HG02623 (cell line): ENCODE results near the gene LTBP3.
"Not testable (repeated sequence)": the region's sequence is repeated elsewhere in the genome, so short reads cannot be mapped to it uniquely, and the experiment has no call there.

Experiments
- ATAC-seq: cut with Tn5 transposase; IDR thresholded peaks from one replicate; pipeline ENCODE4 v1.9.1; 2021; ENCODE audit warnings: moderate library complexity; ENCODE audit not compliant: unreplicated experiment

LTBP3 gene

GRCh38 chr11:65538232-65538914, 19.8 kb downstream of the LTBP3 start:
- no peak for ATAC-seq

DNA sequence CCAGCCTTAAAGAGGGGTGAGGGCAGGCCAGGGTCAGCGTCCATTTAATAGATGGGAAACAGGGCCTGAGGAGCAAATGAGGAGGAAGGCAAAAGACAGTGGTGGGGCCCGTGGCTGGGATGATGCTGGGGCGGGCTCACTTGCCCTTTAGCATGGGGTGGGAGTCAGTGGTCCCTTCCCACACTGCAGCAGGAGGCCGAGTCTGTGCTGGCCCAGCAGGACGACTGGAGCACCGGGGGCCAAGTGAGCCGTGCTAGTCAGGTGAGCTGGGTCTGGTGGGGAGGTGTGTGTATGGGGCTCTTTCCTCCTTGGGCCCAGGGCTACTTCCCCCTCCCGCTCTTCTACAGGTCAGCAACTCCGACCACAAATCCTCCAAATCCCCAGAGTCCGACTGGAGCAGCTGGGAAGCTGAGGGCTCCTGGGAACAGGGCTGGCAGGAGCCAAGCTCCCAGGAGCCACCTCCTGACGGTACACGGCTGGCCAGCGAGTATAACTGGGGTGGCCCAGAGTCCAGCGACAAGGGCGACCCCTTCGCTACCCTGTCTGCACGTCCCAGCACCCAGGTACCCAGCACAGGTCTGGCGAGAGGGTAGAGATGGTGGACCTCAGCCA, 20.4 kb downstream of the LTBP3 start:
- no peak for ATAC-seq

- no peak for ATAC-seq
Observed at GRCh38 chr11:65537296-65537597, 20.9 kb downstream of the LTBP3 start.

DNA sequence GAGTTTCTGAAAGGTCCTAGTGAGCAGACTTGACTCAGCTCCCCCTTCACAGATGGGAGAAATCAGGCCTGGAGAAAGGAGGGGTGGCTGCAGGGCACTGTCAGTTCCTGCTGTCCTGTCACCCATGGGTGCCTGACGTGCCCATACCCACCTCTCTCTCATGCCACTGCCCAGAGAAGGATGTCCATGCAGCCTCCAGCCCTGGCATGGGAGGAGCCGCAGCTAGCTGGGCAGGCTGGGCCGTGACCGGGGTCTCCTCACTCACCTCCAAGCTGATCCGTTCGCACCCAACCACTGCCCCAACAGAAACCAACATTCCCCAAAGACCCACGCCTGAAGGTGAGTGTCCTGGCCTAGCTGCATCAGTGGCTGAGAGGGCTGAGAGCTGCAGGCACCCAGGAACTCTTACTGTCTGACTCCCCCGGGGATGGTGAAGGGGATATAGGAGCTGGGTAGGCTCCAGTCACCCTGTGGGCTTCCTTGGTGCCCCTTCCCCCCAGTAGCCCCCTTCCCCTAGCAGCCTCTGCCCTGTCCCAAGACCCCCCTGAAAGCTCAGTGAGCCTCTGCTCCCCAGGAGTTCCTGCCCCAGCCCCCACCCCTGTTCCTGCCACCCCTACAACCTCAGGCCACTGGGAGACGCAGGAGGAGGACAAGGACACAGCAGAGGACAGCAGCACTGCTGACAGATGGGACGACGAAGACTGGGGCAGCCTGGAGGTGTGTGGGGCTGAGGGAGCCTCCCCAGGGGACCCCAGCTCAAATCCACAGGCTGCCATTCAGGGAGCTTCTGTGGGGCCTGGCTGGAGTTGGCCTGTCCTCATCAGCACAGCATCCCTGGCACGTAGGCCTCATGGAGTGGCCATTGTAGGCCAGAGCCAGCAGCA, 21.5 kb downstream of the LTBP3 start:
- ATAC-seq: no peak

GRCh38 chr11:65535102-65535501, 23.1 kb downstream of the LTBP3 start:
- no peak for ATAC-seq

- ATAC-seq: no peak
Observed at GRCh38 chr11:65532388-65533064, 25.6 kb downstream of the LTBP3 start.

DNA sequence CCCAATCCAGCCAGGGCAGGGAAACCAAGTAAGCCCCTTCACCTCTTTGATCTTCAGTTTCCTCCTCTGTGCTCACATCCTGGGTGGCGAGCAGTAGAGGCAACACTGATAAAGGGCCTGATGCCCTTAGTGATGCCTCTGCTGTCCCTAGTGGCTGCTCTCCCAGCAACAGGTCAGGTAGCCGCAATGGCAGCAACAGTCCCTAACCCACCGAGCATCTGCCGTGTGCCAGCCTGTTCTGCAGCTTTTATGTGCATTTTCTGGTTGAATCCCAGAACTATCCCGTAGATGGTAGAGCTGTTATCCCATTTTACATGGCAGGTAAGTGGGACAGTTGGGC, 28.0 kb downstream of the LTBP3 start:
- ATAC-seq: no peak

DNA sequence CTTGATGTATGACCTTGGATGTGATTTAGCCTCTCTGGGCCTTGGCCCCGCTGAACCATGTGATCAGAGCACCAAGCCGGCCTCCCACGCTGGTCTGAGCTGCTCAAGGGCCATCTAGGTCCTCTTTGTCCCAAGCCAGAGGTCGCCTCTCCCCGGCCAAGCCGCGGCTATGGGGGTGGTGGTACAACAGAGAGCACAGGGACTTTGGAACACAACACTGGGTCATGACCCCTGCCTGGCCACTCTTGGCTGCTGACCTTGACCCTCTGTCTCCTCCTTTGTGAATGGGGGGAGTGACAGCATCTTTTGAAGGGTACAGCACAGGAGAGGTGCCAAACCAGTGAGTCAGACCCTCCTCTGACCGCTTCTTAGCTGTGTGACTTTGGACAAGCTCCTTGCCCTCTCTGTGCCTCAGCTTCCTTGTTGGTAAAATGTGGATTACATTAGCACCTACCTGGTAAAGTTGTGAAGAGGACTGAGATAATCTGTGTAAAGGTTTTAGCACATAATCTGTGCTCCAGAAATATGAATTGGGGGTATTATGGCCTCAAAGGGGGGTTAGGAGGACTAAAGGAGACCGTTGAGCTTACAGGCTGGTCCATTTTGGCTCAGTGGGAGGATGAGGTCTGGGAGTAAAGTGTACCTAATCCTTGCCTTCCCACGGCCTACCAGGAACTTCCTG, 28.5 kb downstream of the LTBP3 start:
- ATAC-seq: no peak

GRCh38 chr11:65528819-65529350, 29.3 kb downstream of the LTBP3 start:
- ATAC-seq: no peak

DNA sequence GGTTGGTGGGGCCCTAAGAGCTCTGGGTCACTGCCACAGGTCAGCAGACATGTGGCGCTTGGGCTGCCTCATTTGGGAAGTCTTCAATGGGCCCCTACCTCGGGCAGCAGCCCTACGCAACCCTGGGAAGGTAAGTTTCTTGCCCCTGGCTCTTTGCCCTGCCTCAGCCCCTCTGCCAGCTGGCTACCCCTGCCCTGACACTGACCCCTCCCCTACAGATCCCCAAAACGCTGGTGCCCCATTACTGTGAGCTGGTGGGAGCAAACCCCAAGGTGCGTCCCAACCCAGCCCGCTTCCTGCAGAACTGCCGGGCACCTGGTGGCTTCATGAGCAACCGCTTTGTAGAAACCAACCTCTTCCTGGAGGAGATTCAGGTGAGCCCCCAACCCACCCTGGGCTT, 31.4 kb downstream of the LTBP3 start:
- ATAC-seq: no peak

DNA sequence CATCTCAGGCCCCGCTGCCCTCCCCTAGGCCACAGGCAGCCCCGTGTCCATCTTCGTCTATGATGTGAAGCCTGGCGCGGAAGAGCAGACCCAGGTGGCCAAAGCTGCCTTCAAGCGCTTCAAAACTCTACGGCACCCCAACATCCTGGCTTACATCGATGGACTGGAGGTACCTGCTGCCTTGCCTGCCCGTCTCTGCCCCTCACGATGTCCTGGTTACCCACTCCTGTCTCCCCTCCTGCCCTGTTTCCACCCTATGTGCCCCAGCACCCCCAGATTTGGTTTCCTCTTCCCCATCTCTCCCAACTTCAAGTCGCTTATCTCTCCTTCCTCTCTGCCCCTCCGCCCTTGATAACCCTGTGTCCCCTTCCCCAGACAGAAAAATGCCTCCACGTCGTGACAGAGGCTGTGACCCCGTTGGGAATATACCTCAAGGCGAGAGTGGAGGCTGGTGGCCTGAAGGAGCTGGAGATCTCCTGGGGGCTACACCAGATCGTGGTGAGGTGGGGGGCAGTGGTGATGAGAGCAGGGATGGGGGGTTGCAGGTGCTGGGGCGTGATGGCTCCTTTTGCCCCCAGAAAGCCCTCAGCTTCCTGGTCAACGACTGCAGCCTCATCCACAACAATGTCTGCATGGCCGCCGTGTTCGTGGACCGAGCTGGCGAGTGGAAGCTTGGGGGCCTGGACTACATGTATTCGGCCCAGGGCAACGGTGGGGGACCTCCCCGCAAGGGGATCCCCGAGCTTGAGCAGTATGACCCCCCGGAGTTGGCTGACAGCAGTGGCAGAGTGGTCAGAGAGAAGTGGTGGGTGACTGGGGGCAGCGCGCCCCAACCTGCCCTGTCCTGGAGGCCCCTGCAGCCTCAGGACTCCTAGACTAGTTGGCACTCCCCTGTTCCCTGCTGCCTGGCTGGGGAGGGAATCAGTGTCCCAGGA, 32.3 kb downstream of the LTBP3 start:
- no peak for ATAC-seq

DNA sequence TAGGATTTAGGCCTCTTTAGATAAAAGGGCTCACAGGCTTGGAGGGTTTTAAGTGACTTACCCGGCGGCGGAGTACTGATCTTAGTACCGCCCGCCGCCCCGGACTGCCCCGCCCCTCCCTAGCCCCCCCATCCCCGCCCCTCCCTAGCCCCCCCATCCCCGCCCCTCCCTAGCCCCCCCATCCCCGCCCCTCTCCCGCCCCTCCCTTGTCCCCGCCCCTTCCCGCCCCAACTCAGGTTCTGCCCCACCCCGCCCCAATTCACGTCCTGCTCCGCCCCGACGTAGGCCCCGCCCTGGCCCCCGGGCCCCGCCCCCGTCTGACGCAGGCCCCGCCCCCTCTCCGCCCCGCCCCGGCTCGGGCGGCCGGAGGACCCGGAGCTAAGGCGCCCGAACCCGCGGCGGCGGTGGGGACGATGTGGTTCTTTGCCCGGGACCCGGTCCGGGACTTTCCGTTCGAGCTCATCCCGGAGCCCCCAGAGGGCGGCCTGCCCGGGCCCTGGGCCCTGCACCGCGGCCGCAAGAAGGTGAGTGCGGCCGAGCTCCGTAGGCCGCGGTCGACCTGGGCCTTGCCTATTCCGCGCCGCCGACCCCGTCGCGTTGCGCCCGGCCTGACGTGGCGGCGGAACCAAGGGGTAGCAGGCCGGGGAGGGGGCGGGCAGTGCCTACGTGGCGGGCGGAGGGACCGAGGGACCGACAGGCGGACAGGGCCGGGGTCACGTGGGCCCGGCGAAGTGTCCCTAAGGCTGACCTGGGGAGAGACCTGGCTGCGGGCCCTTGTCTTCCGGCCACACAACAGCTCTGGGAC, 33.2 kb downstream of the LTBP3 start, which contains the start of gene SCYL1:
SCYL1 (plus strand) TSS at position 343 of the 805 bp plus-strand sequence; CDS start at position 414, 71 bp downstream.
- ATAC-seq: peak; percentile 70

- no peak for ATAC-seq
Observed at GRCh38 chr11:65524014-65524740, 34.0 kb downstream of the LTBP3 start.

- not testable (repeated sequence) for ATAC-seq
Observed at GRCh38 chr11:65523631-65523968, 34.6 kb downstream of the LTBP3 start.

DNA sequence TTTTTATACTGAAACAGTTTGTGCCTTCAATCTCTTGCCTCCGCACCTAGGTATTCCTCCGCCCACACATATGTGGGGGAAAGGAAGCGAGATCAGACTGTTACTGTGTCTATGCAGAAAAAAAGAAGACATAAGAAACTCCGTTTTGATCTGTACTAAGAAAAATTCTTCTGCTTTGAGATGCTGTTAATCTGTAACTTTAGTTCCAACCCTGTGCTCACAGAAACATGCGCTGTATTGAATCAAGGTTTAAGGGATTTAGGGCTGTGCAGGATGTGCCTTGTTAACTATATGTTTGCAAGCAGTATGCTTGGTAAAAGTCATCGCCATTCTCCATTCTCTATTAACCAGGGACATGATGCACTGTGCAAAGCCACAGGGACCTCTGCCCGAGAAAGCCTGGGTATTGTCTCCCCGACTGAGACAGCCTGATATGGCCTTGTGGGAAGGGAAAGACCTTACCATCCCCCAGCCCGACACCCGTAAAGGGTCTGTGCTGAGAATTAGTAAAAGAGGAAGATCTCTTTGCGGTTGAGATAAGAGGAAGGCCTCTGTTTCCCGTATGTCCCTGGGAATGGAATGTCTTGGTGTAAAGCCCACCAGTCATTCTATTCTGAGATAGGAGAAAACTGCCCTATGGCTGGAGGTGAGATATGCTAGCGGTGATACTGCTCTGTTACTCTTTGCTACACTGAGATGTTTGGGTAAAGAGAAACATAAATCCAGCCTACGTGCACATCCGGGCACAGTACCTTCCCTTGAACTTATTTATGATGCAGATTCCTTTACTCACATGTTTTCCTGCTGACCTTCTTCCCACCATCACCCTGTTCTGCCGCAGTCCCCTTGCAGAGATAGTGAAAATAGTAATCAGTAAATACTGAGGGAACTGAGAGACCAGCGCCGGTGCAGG, 35.2 kb downstream of the LTBP3 start:
- ATAC-seq: not testable (repeated sequence)

DNA sequence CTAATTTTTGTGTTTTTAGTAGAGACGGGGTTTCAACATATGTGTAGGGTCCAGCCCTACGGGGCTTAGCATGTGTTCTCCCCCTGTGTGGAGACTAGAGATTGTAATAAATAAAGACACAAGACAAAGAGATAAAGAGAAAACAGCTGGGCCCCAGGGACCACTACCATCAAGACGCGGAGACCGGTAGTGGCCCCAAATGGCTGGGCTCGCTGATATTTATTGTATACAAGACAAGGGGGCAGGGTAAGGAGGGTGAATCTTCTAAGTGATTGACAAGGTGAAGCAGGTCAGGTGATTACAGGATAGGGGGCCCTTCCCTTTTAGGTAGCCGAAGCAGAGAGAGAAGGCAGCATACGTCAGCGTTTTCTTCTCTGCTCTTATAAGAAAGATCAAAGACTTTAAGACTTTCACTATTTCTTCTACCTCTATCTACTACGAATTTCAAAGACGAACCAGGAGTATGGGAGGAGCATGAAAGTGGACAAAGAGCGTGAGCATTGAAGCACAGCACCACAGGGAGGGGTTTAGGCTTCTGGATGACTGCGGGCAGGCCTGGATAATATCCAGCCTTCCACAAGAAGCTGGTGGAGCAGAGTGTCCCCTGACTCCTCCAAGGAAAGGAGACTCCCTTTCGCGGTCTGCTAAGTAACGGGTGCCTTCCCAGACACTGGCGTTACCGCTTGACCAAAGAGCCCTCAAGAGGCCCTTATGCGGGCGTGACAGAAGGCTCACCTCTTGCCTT, 36.2 kb downstream of the LTBP3 start:
- not testable (repeated sequence) for ATAC-seq
